Tibial nerve (tissue), 4 donors: ENCODE results near the gene HABP2. TPM values are rescaled to one million over a fixed set of nuclear protein-coding genes. Genes with fewer than 3 reads are reported as not detected.

Experiments
- DNase-seq, 2 donors: peaks; one replicate each; pipeline ENCODE4 v3.0.0-alpha.2; 2019; ENCODE audit warnings: low spot score in 2 of 2
- H3K27ac ChIP-seq, 4 donors: fragments of 200-600 bp; sonication (generic) in 3 of 4; one replicate each; pipeline ENCODE4 v1.5.1; 2017 to 2019; ENCODE audit warnings: mild to moderate bottlenecking in 1 of 4
- H3K27me3 ChIP-seq, 2 donors: fragments of 200-600 bp; sonication (generic) in 1 of 2; one replicate each; pipeline versions ENCODE4 v1.5.1 to v1.6.0; 2017 to 2019
- H3K36me3 ChIP-seq, 3 donors: fragments of 200-600 bp; sonication (generic); one replicate each; pipeline ENCODE4 v1.5.1; 2018 to 2019
- H3K4me1 ChIP-seq, 4 donors: fragments of 200-600 bp; sonication (generic) in 3 of 4; one replicate each; pipeline ENCODE4 v1.5.1; 2017 to 2019
- H3K4me3 ChIP-seq, 4 donors: fragments of 200-600 bp; sonication (generic) in 3 of 4; one replicate each; pipeline ENCODE4 v1.5.1; 2017 to 2019; ENCODE audit warnings: mild to moderate bottlenecking in 1 of 4, moderate library complexity in 1 of 4
- H3K9me3 ChIP-seq, 4 donors: fragments of 200-600 bp; sonication (generic) in 3 of 4; one replicate each; pipeline ENCODE4 v1.5.1; 2017 to 2019
- CTCF ChIP-seq, 5 experiments: fragments of 200-600 bp in 3 of 5; fragments of 450-650 bp in 2 of 5; sonication (generic) in 3 of 5; IDR thresholded peaks; one replicate each; pipeline ENCODE4 v1.5.1; 2016 to 2019; ENCODE audit warnings: antibody characterized with exemption in 5 of 5, mild to moderate bottlenecking in 3 of 5, moderate library complexity in 2 of 5
- EP300 ChIP-seq, 2 donors: sonication (generic); formaldehyde crosslinking; IDR thresholded peaks; one replicate each; pipeline ENCODE4 v1.6.1; 2017; ENCODE audit warnings: antibody characterized with exemption in 2 of 2, mild to moderate bottlenecking in 1 of 2
- POLR2A ChIP-seq, 2 donors: fragments of 450-650 bp; IDR thresholded peaks; one replicate each; pipeline ENCODE4 v1.6.1; 2017; ENCODE audit warnings: antibody characterized with exemption in 2 of 2, mild to moderate bottlenecking in 2 of 2, moderate library complexity in 2 of 2
- WGBS, 2 donors: methylation state at CpG; one replicate each; pipeline ENCODE4 v1.1.5; 2018; 5-methylcytosine and 5-hydroxymethylcytosine counted together
- total RNA-seq, 4 donors: library from RNA; depleted of rRNA; stranded (reverse); fragments of >200 nt; gene quantifications; one replicate each; pipeline ENCODE4 v1.1.0, GENCODE V29; 2016

The HABP2 gene
- total RNA-seq, 4 donors from 2014 or later, result not detected

GRCh38 chr10:113561214-113561613, 8.4 kb downstream of the HABP2 start:
- H3K27me3 ChIP-seq, result no peaks in the 10 kb centered on the region
- DNase-seq, result no peak
- peaks cover 0 to 20% (median 0%) of the 10 kb centered on the region in 4 donors for H3K4me1 ChIP-seq
- WGBS, 2 donors, result 90 to 93% methylated on average over 3 of the region's 3 CpGs
- H3K9me3 ChIP-seq, result no peaks in the 10 kb centered on the region
- H3K4me3 ChIP-seq, result no peak overlapping the region
- H3K36me3 ChIP-seq, result no peaks in the 10 kb centered on the region
- no peak for TF ChIP-seq POLR2A (IDR thresholded peaks at IDR 0.05)
- H3K27ac ChIP-seq, result no peak overlapping the region

DNA sequence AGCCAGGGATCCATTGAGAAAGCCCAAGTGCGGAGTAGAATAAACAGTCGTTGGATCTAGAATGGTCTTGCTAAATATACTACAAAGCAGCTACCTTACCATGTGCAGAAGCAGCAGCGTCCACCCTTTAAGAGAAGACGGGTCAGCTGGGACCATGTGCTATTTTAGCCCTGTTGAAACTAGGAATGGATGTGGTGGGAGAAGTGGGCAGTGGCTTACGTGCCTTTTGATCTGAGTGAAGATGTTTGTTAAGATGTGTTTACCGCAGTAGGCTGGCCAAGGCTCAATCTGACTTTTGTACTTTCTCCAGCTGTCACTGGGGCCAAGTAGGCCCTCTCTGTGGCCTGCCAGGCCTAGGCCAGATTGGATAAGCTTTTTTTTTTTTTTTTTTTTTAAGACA, 9.2 kb downstream of the HABP2 start:
- Histone ChIP-seq H3K36me3 (no peaks in the 10 kb centered on the region), H3K4me1 (peaks cover 0 to 18% (median 0%) of the 10 kb centered on the region in 4 donors), H3K27me3 (no peaks in the 10 kb centered on the region), H3K27ac (no peak overlapping the region), H3K4me3 (no peak overlapping the region), H3K9me3 (no peaks in the 10 kb centered on the region)
- no peak for DNase-seq
- 67 to 80% methylated on average over 6 of the region's 6 CpGs for WGBS, 2 donors
- TF ChIP-seq EP300 (IDR thresholded peaks at IDR 0.05) (no peak), CTCF (IDR thresholded peaks at IDR 0.05) (no peak), POLR2A (IDR thresholded peaks at IDR 0.05) (no peak)

DNA sequence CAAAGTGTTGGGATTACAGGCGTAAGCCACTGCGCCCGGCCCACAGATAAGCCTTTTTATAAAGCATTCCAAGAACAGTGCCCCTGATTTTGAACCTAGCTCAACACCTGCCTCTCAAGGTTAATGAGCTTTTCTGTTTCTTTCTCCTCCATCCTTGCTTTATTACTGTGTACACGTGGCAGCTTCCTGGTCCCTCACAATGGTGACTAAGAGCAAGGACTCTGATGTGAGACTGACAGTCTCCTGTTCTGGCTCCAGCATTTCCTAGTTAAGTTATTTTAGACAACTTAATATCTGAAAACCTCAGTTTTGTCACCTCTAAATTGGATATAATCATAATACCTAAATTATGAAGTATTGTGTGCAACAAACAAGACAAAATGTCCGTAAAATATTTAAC, 9.9 kb downstream of the HABP2 start:
- H3K27ac ChIP-seq, result no peak overlapping the region
- no peak overlapping the region for H3K4me3 ChIP-seq
- H3K36me3 ChIP-seq, result no peaks in the 10 kb centered on the region
- H3K4me1 ChIP-seq, result peaks cover 0 to 11% (median 0%) of the 10 kb centered on the region in 4 donors
- WGBS, 2 donors, result 89 to 94% methylated on average over 5 of the region's 5 CpGs
- no peak for DNase-seq
- no peaks in the 10 kb centered on the region for H3K9me3 ChIP-seq
- no peaks in the 10 kb centered on the region for H3K27me3 ChIP-seq
- TF ChIP-seq CTCF (IDR thresholded peaks at IDR 0.05) (no peak), POLR2A (IDR thresholded peaks at IDR 0.05) (no peak), EP300 (IDR thresholded peaks at IDR 0.05) (no peak)

DNA sequence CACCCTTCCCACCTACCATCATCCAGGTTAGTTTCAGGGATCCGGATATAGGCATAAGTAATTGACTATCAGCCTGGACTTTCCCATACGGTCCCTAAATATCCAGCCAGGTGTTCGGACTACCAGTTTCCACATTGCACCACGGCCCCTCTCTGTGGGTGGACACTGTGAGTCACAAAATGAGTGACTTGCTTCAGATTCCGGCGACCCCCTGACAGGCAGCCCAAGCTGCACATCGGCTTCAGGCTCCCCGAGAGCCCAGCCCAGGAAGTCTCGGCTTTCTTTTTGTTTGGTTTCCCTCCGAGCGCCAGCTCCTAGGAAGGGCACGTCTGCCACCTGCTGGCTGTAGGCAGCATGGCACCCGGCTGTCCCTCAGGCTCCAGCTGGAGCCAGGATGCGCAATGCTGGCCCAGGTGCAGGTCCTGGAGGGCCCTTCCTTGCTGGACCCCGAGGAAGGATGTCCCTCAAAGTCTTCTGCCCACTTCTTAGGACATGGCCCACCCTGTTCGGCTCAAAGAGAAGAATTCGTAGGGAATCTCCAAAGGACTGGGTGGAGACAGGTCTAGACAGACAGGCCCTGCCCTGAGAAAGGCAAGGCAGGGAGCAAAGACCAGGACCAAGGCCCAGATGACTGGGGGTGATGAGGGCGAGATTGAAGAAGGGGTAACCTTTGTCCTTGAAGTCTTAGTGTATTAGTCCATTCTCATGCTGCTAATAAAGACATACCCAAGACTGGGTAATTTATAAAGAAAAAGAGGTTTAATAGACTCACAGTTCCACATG, 10.6 kb downstream of the HABP2 start:
- H3K27me3 ChIP-seq, result no peaks in the 10 kb centered on the region
- no peaks in the 10 kb centered on the region for H3K36me3 ChIP-seq
- peaks cover 0 to 4% (median 0%) of the 10 kb centered on the region in 4 donors for H3K4me1 ChIP-seq
- no peaks in the 10 kb centered on the region for H3K9me3 ChIP-seq
- TF ChIP-seq EP300 (IDR thresholded peaks at IDR 0.05), result no peak
- peak; percentile 94 to 99 (median 97) for TF ChIP-seq CTCF (IDR thresholded peaks at IDR 0.05)
- WGBS, 2 donors, result 7 to 12% methylated on average over 8 to 18 of the region's 18 CpGs
- DNase-seq, result peak; percentile 58 to 77
- peak overlapping the region; percentile 24 to 51 (median 42) for H3K4me3 ChIP-seq
- no peak overlapping the region for H3K27ac ChIP-seq

DNA sequence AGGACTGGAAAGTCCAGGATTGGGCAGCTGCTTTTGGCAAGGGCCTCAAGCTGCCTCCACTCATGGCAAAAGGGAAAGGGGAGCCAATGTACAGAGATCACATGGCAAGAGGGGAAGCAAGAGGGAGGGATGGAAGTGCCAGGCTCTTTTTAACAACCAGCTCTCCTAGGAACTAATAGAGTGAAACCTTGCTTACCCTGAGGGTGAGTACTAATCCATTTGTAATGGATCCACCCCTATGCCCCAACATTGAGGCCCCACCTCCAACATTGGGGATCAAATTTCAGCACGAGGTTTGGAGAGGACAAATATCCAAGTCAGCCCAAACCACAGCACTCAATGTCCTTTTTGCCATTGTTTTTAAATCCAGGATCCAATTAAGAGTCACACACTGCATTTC, 12.5 kb downstream of the HABP2 start:
- WGBS, 2 donors, result 0 to 3% methylated on average over 1 of the region's 1 CpG
- no peak overlapping the region for H3K4me3 ChIP-seq

More for the DNA sequence above, 12.5 kb downstream of the HABP2 start:
- Histone ChIP-seq H3K27me3 (no peaks in the 10 kb centered on the region), H3K4me1 (peaks cover 0 to 4% (median 0%) of the 10 kb centered on the region in 4 donors), H3K9me3 (no peaks in the 10 kb centered on the region), H3K36me3 (no peaks in the 10 kb centered on the region), H3K27ac (no peak overlapping the region)
- TF ChIP-seq EP300 (IDR thresholded peaks at IDR 0.05) (no peak), POLR2A (IDR thresholded peaks at IDR 0.05) (no peak), CTCF (IDR thresholded peaks at IDR 0.05) (no peak)
- no peak for DNase-seq
